RWPE1 (cell line): Measurements from ENCODE around the gene RGS12.

Experiments used
- CTCF ChIA-PET: fragments of 350-600 bp; sonication (Branson Sonifier 250); formaldehyde crosslinking; extraction: SDS; loops from one replicate; lab custom pipeline; 2021; lab: Yijun Ruan, JAX
- POLR2A ChIA-PET: fragments of 400-600 bp; formaldehyde crosslinking; extraction: SDS; loops from one replicate; lab custom pipeline; 2020; ENCODE audit warnings: antibody characterized with exemption; ENCODE audit not compliant: low non-redundant PET; lab: Yijun Ruan, JAX
- DNase-seq: peaks from one replicate; pipeline ENCODE4 v3.0.0; 2012; ENCODE audit warnings: low spot score
- H3K27ac ChIP-seq: fragments of 450-650 bp; 2 replicates; pipeline ENCODE4 v1.5.1; 2017
- TF ChIP-seq, protein P1 (sequence below): fragments of 450-650 bp; conservative IDR thresholded peaks from 2 replicates; pipeline ENCODE4 v1.5.1; 2017; ENCODE audit warnings: low read depth, mild to moderate bottlenecking

Gene RGS12

GRCh38 chr4:3314706-3315260 is 22.0 kb downstream of the RGS12 start:
- CTCF ChIA-PET = interaction anchor here (1.0 kb wide), 1 partner anchor 19 kb away, joined by 3 read pairs; no protein-coding TSS in a partner anchor
- POLR2A ChIA-PET = no interaction called here
- H3K27ac ChIP-seq = no peak overlapping the region
- no peak for DNase-seq
- TF ChIP-seq, protein P1, sequence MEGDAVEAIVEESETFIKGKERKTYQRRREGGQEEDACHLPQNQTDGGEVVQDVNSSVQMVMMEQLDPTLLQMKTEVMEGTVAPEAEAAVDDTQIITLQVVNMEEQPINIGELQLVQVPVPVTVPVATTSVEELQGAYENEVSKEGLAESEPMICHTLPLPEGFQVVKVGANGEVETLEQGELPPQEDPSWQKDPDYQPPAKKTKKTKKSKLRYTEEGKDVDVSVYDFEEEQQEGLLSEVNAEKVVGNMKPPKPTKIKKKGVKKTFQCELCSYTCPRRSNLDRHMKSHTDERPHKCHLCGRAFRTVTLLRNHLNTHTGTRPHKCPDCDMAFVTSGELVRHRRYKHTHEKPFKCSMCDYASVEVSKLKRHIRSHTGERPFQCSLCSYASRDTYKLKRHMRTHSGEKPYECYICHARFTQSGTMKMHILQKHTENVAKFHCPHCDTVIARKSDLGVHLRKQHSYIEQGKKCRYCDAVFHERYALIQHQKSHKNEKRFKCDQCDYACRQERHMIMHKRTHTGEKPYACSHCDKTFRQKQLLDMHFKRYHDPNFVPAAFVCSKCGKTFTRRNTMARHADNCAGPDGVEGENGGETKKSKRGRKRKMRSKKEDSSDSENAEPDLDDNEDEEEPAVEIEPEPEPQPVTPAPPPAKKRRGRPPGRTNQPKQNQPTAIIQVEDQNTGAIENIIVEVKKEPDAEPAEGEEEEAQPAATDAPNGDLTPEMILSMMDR = no peak

- no peak overlapping the region for H3K27ac ChIP-seq
- TF ChIP-seq, protein P1 = no peak
- ChIA-PET POLR2A (no interaction called here), CTCF (no interaction called here)
- DNase-seq = no peak
These were observed 22.7 kb downstream of the RGS12 start for GRCh38 chr4:3315566-3315965.

DNA sequence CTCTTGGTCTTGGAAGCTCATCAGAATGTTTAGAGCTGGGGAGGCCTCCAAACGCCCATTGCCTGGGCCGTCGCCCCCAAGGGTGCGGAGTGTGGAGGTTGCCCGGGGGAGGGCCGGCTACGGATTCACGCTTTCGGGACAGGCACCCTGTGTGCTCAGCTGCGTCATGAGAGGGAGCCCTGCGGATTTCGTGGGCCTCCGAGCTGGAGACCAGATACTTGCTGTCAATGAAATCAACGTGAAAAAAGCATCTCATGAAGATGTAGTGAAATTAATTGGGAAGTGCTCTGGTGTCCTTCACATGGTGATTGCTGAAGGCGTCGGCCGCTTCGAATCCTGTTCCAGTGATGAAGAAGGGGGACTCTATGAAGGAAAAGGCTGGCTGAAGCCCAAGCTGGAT is 23.3 kb downstream of the RGS12 start:
- POLR2A ChIA-PET = no interaction called here
- CTCF ChIA-PET = no interaction called here

DNA sequence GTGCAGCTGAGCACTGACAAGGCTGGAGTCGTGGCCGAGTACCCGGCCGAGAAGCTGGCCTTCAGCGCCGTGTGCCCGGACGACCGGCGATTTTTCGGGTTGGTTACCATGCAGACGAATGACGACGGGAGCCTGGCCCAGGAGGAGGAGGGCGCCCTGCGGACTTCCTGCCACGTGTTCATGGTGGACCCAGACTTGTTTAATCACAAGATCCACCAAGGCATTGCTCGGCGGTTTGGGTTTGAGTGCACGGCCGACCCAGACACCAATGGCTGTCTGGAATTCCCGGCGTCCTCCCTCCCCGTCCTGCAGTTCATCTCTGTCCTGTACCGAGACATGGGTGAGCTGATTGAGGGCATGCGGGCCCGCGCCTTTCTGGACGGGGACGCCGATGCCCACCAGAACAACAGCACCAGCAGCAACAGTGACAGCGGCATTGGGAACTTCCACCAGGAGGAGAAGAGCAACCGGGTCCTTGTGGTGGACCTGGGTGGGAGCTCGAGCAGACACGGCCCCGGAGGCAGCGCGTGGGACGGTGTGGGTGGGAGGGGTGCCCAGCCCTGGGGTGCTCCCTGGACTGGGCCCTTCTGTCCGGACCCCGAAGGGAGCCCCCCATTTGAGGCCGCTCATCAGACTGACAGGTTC is 24.3 kb downstream of the RGS12 start:
- TF ChIP-seq, protein P1 = no peak
- no peak for DNase-seq
- no peak overlapping the region for H3K27ac ChIP-seq
- POLR2A ChIA-PET = no interaction called here
- CTCF ChIA-PET = no interaction called here

More for the DNA sequence above, 23.3 kb downstream of the RGS12 start:
- DNase-seq = no peak
- TF ChIP-seq, protein P1 = no peak
- H3K27ac ChIP-seq = no peak overlapping the region

GRCh38 chr4:3317656-3318211 is 24.9 kb downstream of the RGS12 start:
- TF ChIP-seq, protein P1 = no peak
- no peak overlapping the region for H3K27ac ChIP-seq
- CTCF ChIA-PET = no interaction called here
- POLR2A ChIA-PET = no interaction called here
- no peak for DNase-seq

DNA sequence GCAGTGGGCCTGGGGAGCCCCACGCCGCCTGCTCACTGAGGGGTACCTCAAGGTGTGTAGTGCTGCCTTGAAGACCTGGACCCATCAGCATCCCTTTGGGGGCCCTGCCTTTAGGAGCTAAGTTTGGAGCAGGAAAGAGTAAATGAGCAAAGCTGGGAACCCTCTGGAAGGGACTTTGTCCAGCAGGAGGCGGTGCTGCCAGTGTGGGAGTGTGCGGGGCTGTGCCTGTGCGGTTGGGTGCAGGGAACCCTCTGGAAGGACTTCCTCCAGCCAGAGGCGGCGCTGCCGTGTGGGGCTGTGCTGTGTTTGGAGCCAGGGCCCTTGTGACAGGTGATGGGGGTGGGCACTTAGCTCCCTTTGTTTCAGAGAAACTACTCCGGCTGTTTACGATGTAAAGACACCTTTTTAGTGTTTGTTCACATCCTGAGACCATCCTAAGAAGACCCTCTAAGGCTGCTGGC is 25.8 kb downstream of the RGS12 start:
- TF ChIP-seq, protein P1 = no peak

More for the DNA sequence above, 25.8 kb downstream of the RGS12 start:
- CTCF ChIA-PET = no interaction called here
- no peak for DNase-seq
- no peak overlapping the region for H3K27ac ChIP-seq
- POLR2A ChIA-PET = no interaction called here
